GM23338 (cell line): ENCODE results near the gene KCNJ2. TPM values are rescaled to one million over a fixed set of nuclear protein-coding genes. Genes with fewer than 3 reads are reported as not detected.
A peak's percentile ranks its signal among the peaks of the same experiment; 100 is the strongest.

Source experiments
- ATAC-seq: fragments of 200-7000 bp; cut with Tn5 transposase; 3 replicates; pipeline ENCODE4 v1.9.1; 2020
- DNase-seq: peaks from one replicate; pipeline ENCODE4 v3.0.0-alpha.2; 2015; ENCODE audit warnings: low spot score
- H2AFZ ChIP-seq: fragments of 200-600 bp; sonication (generic); 2 replicates; pipeline ENCODE4 v1.8.0; 2016; ENCODE audit warnings: antibody characterized with exemption, mild to moderate bottlenecking, moderate library complexity
- H3F3A ChIP-seq: fragments of 200-600 bp; sonication (generic); replicated peaks from 2 replicates; pipeline ENCODE4 v1.8.0; 2017; ENCODE audit warnings: antibody characterized with exemption, mixed run types, low read depth
- H3K27ac ChIP-seq: fragments of 200-600 bp; sonication (generic); 2 replicates; pipeline ENCODE4 v1.6.1; 2016; ENCODE audit warnings: low read depth
- H3K27me3 ChIP-seq: fragments of 200-600 bp; sonication (generic); 2 replicates; pipeline ENCODE4 v1.8.0; 2016; ENCODE audit warnings: mild to moderate bottlenecking, mixed run types, moderate library complexity; ENCODE audit not compliant: insufficient read depth
- H3K36me3 ChIP-seq: fragments of 200-600 bp; sonication (generic); 2 replicates; pipeline ENCODE4 v1.8.0; 2016; ENCODE audit warnings: mild to moderate bottlenecking; ENCODE audit not compliant: insufficient read depth
- H3K4me1 ChIP-seq: fragments of 200-600 bp; sonication (generic); 2 replicates; pipeline ENCODE4 v1.8.0; 2016; ENCODE audit warnings: mild to moderate bottlenecking, moderate library complexity; ENCODE audit not compliant: insufficient read depth
- H3K4me2 ChIP-seq: fragments of 200-600 bp; sonication (generic); 2 replicates; pipeline ENCODE4 v1.7.1; 2017; ENCODE audit warnings: mixed run types
- H3K4me3 ChIP-seq: fragments of 200-600 bp; sonication (generic); 2 replicates; pipeline ENCODE4 v1.6.1; 2016; ENCODE audit warnings: mixed run types
- H3K79me2 ChIP-seq: fragments of 200-600 bp; sonication (generic); replicated peaks from 2 replicates; pipeline ENCODE4 v1.8.0; 2017; ENCODE audit warnings: mild to moderate bottlenecking; ENCODE audit not compliant: insufficient read depth
- H3K9me2 ChIP-seq: fragments of 200-600 bp; sonication (generic); 2 replicates; pipeline ENCODE4 v1.8.0; 2017; ENCODE audit not compliant: insufficient read depth
- H4K20me1 ChIP-seq: fragments of 200-600 bp; sonication (generic); replicated peaks from 2 replicates; pipeline ENCODE4 v1.8.0; 2017; ENCODE audit warnings: mild to moderate bottlenecking; ENCODE audit not compliant: insufficient read depth
- H3K27ac Mint-ChIP-seq: 2 replicates; pipeline ENCODE4 v1.8.0; 2020; ENCODE audit warnings: inconsistent platforms, mild to moderate bottlenecking, moderate library complexity, mixed read lengths
- H3K27me3 Mint-ChIP-seq: 3 replicates; pipeline ENCODE4 v1.8.0; 2022; ENCODE audit warnings: low read depth, mild to moderate bottlenecking, moderate library complexity, mixed read lengths, inconsistent platforms; ENCODE audit not compliant: insufficient read depth, poor library complexity
- H3K36me3 Mint-ChIP-seq: 3 replicates; pipeline ENCODE4 v1.8.0; 2021; ENCODE audit warnings: low read depth, mild to moderate bottlenecking, inconsistent platforms, moderate library complexity, mixed read lengths
- H3K4me1 Mint-ChIP-seq: 3 replicates; pipeline ENCODE4 v1.8.0; 2020; ENCODE audit warnings: mild to moderate bottlenecking, inconsistent platforms, mixed read lengths
- H3K4me3 Mint-ChIP-seq: 3 replicates; pipeline ENCODE4 v1.8.0; 2021; ENCODE audit warnings: moderate library complexity, mild to moderate bottlenecking, inconsistent platforms, mixed read lengths
- H3K9me3 Mint-ChIP-seq: 3 replicates; pipeline ENCODE4 v1.8.0; 2020; ENCODE audit warnings: moderate library complexity, mild to moderate bottlenecking, inconsistent platforms, mixed read lengths
- CREB1 ChIP-seq: fragments of 250-450 bp; sonication (Bioruptor Pico); IDR thresholded peaks from 2 replicates; pipeline ENCODE4 v1.5.0; 2020; ENCODE audit warnings: low read depth, mild to moderate bottlenecking, moderate library complexity
- EZH2 ChIP-seq: fragments of 200-600 bp; sonication (generic); IDR thresholded peaks from one replicate; pipeline ENCODE4 v1.8.0; 2017; ENCODE audit warnings: antibody characterized with exemption, mild to moderate bottlenecking, low read depth; ENCODE audit not compliant: unreplicated experiment
- EZH2phosphoT487 ChIP-seq: fragments of 200-600 bp; sonication (generic); IDR thresholded peaks from one replicate; pipeline ENCODE4 v1.8.1; 2018; ENCODE audit warnings: antibody characterized with exemption; ENCODE audit not compliant: unreplicated experiment
- JUNB ChIP-seq: IDR thresholded peaks from one replicate; pipeline ENCODE4 v1.6.1; 2016; ENCODE audit warnings: antibody characterized with exemption; ENCODE audit not compliant: unreplicated experiment
- NANOG ChIP-seq: IDR thresholded peaks from 2 replicates; pipeline ENCODE4 v1.6.1; 2016; ENCODE audit warnings: antibody characterized with exemption, borderline replicate concordance
- POLR2AphosphoS5 ChIP-seq: IDR thresholded peaks from 2 replicates; pipeline ENCODE4 v1.6.1; 2016; ENCODE audit warnings: antibody characterized with exemption, low read depth
- STAT1 ChIP-seq: IDR thresholded peaks from one replicate; pipeline ENCODE4 v1.6.1; 2016; ENCODE audit warnings: antibody characterized with exemption; ENCODE audit not compliant: unreplicated experiment
- ZNF114 ChIP-seq: fragments of 250-450 bp; sonication (Bioruptor Pico); IDR thresholded peaks from 2 replicates; pipeline ENCODE4 v1.5.0; 2020; ENCODE audit warnings: mild to moderate bottlenecking, moderate library complexity
- ZNF331 ChIP-seq: fragments of 250-450 bp; sonication (Bioruptor Pico); IDR thresholded peaks from 2 replicates; pipeline ENCODE4 v1.5.0; 2020; ENCODE audit warnings: low read depth, mild to moderate bottlenecking, moderate library complexity
- polyA plus RNA-seq: library from polyadenylated mRNA; unstranded; fragments of >200 nt; fragmentation: Nextera tagmentation; extraction: Ambion mirVana; gene quantifications from 2 replicates; pipeline ENCODE4 v1.2.1, GENCODE V29; 2016
- total RNA-seq: library from RNA; depleted of rRNA; stranded (reverse); fragments of >200 nt; shearing (Covaris generic); gene quantifications from 2 replicates; pipeline ENCODE4 v1.2.3, GENCODE V29; 2014
- TF ChIP-seq, protein P1 (sequence below), 2 experiments: fragments of 200-600 bp in 1 of 2; sonication (generic) in 1 of 2; conservative IDR thresholded peaks; 2 replicates each; pipeline versions ENCODE4 v1.5.1 to v1.6.1; 2016 to 2017; ENCODE audit warnings: antibody characterized with exemption in 2 of 2, low read depth in 2 of 2, mild to moderate bottlenecking in 2 of 2, moderate library complexity in 1 of 2
- TF ChIP-seq, protein P2 (sequence below): IDR thresholded peaks from one replicate; pipeline ENCODE4 v1.6.1; 2018; ENCODE audit warnings: antibody characterized with exemption; ENCODE audit not compliant: unreplicated experiment
- TF ChIP-seq, protein P3 (sequence below): IDR thresholded peaks from 2 replicates; pipeline ENCODE4 v1.6.1; 2016; ENCODE audit warnings: antibody characterized with exemption
- TF ChIP-seq, protein P4 (sequence below): fragments of 250-450 bp; sonication (Bioruptor Pico); IDR thresholded peaks from 2 replicates; pipeline ENCODE4 v1.5.0; 2020; ENCODE audit warnings: mild to moderate bottlenecking, moderate library complexity

KCNJ2 gene
- total and polyA plus RNA-seq, 2 experiments from 2014 or later: 2.1 to 4.4 TPM

DNA sequence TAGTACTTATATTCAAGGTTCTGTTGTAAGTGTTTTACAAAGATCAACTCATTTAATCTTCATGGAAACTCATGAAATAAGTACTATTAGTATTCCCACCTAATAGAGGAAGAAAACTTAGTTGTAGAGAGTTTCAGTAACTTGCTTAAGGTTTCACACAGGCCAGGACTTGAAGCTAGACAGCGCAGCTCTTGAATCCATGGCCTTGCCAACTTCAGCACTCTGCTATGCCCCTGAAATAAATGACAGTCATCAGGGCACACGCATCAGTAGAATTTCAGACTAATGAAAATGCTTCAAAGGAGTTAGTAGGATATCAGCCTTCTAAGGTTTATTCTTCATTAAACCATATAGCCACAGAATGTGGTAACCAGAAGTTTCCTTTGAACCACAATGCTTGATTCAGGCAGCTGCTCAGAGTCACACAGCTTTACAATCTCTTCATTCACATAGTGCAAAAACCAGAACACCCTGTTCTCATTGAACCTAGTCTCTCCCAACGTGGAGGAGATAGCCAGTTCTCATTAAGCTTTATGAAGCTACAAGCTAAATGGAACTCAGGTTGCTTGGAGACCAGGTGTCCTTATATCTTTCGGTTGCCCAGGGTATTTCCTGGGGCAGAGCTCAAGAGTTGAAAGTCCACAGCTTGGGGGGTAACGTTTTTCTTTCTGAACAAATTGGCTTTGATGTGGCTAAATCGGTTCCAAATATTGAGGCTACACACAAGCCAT is 39.7 kb downstream of the KCNJ2 start:
- no peak for DNase-seq
- H3K27me3 ChIP-seq: no peaks in the 10 kb centered on the region
- no peaks in the 10 kb centered on the region for H3K36me3 ChIP-seq
- H2AFZ ChIP-seq: peak overlapping the region; percentile 64; the same call in 1 of the 2 replicates
- H3K4me3 ChIP-seq: no peak overlapping the region
- Mint-ChIP-seq H3K36me3 (peaks cover 7% of the 10 kb centered on the region), H3K9me3 (peaks cover 12% of the 10 kb centered on the region), H3K27ac (no peak overlapping the region), H3K27me3 (peaks cover 1% of the 10 kb centered on the region), H3K4me1 (peaks cover 7% of the 10 kb centered on the region), H3K4me3 (no peak overlapping the region)
- ATAC-seq: no peak
- H3K9me2 ChIP-seq: no peaks in the 10 kb centered on the region
- H3K4me1 ChIP-seq: 0 out of 2 replicates have a peak, but pooled peaks cover 6% of the 10 kb centered on the region
- TF ChIP-seq, protein P1, sequence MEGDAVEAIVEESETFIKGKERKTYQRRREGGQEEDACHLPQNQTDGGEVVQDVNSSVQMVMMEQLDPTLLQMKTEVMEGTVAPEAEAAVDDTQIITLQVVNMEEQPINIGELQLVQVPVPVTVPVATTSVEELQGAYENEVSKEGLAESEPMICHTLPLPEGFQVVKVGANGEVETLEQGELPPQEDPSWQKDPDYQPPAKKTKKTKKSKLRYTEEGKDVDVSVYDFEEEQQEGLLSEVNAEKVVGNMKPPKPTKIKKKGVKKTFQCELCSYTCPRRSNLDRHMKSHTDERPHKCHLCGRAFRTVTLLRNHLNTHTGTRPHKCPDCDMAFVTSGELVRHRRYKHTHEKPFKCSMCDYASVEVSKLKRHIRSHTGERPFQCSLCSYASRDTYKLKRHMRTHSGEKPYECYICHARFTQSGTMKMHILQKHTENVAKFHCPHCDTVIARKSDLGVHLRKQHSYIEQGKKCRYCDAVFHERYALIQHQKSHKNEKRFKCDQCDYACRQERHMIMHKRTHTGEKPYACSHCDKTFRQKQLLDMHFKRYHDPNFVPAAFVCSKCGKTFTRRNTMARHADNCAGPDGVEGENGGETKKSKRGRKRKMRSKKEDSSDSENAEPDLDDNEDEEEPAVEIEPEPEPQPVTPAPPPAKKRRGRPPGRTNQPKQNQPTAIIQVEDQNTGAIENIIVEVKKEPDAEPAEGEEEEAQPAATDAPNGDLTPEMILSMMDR (conservative IDR thresholded peaks at IDR 0.05; ENCODE audit: low read depth in 2 of 2): no peak
- TF ChIP-seq STAT1 (no peak), ZNF114 (CRISPR knock-in tag) (no peak), CREB1 (CRISPR knock-in tag) (no peak), JUNB (no peak), EZH2 (no peak), EZH2phosphoT487 (no peak), NANOG (no peak), POLR2AphosphoS5 (no peak), ZNF331 (CRISPR knock-in tag) (no peak)
- TF ChIP-seq, protein P2, sequence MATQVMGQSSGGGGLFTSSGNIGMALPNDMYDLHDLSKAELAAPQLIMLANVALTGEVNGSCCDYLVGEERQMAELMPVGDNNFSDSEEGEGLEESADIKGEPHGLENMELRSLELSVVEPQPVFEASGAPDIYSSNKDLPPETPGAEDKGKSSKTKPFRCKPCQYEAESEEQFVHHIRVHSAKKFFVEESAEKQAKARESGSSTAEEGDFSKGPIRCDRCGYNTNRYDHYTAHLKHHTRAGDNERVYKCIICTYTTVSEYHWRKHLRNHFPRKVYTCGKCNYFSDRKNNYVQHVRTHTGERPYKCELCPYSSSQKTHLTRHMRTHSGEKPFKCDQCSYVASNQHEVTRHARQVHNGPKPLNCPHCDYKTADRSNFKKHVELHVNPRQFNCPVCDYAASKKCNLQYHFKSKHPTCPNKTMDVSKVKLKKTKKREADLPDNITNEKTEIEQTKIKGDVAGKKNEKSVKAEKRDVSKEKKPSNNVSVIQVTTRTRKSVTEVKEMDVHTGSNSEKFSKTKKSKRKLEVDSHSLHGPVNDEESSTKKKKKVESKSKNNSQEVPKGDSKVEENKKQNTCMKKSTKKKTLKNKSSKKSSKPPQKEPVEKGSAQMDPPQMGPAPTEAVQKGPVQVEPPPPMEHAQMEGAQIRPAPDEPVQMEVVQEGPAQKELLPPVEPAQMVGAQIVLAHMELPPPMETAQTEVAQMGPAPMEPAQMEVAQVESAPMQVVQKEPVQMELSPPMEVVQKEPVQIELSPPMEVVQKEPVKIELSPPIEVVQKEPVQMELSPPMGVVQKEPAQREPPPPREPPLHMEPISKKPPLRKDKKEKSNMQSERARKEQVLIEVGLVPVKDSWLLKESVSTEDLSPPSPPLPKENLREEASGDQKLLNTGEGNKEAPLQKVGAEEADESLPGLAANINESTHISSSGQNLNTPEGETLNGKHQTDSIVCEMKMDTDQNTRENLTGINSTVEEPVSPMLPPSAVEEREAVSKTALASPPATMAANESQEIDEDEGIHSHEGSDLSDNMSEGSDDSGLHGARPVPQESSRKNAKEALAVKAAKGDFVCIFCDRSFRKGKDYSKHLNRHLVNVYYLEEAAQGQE: no peak
- TF ChIP-seq, protein P3, sequence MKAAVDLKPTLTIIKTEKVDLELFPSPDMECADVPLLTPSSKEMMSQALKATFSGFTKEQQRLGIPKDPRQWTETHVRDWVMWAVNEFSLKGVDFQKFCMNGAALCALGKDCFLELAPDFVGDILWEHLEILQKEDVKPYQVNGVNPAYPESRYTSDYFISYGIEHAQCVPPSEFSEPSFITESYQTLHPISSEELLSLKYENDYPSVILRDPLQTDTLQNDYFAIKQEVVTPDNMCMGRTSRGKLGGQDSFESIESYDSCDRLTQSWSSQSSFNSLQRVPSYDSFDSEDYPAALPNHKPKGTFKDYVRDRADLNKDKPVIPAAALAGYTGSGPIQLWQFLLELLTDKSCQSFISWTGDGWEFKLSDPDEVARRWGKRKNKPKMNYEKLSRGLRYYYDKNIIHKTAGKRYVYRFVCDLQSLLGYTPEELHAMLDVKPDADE: no peak
- TF ChIP-seq, protein P4, sequence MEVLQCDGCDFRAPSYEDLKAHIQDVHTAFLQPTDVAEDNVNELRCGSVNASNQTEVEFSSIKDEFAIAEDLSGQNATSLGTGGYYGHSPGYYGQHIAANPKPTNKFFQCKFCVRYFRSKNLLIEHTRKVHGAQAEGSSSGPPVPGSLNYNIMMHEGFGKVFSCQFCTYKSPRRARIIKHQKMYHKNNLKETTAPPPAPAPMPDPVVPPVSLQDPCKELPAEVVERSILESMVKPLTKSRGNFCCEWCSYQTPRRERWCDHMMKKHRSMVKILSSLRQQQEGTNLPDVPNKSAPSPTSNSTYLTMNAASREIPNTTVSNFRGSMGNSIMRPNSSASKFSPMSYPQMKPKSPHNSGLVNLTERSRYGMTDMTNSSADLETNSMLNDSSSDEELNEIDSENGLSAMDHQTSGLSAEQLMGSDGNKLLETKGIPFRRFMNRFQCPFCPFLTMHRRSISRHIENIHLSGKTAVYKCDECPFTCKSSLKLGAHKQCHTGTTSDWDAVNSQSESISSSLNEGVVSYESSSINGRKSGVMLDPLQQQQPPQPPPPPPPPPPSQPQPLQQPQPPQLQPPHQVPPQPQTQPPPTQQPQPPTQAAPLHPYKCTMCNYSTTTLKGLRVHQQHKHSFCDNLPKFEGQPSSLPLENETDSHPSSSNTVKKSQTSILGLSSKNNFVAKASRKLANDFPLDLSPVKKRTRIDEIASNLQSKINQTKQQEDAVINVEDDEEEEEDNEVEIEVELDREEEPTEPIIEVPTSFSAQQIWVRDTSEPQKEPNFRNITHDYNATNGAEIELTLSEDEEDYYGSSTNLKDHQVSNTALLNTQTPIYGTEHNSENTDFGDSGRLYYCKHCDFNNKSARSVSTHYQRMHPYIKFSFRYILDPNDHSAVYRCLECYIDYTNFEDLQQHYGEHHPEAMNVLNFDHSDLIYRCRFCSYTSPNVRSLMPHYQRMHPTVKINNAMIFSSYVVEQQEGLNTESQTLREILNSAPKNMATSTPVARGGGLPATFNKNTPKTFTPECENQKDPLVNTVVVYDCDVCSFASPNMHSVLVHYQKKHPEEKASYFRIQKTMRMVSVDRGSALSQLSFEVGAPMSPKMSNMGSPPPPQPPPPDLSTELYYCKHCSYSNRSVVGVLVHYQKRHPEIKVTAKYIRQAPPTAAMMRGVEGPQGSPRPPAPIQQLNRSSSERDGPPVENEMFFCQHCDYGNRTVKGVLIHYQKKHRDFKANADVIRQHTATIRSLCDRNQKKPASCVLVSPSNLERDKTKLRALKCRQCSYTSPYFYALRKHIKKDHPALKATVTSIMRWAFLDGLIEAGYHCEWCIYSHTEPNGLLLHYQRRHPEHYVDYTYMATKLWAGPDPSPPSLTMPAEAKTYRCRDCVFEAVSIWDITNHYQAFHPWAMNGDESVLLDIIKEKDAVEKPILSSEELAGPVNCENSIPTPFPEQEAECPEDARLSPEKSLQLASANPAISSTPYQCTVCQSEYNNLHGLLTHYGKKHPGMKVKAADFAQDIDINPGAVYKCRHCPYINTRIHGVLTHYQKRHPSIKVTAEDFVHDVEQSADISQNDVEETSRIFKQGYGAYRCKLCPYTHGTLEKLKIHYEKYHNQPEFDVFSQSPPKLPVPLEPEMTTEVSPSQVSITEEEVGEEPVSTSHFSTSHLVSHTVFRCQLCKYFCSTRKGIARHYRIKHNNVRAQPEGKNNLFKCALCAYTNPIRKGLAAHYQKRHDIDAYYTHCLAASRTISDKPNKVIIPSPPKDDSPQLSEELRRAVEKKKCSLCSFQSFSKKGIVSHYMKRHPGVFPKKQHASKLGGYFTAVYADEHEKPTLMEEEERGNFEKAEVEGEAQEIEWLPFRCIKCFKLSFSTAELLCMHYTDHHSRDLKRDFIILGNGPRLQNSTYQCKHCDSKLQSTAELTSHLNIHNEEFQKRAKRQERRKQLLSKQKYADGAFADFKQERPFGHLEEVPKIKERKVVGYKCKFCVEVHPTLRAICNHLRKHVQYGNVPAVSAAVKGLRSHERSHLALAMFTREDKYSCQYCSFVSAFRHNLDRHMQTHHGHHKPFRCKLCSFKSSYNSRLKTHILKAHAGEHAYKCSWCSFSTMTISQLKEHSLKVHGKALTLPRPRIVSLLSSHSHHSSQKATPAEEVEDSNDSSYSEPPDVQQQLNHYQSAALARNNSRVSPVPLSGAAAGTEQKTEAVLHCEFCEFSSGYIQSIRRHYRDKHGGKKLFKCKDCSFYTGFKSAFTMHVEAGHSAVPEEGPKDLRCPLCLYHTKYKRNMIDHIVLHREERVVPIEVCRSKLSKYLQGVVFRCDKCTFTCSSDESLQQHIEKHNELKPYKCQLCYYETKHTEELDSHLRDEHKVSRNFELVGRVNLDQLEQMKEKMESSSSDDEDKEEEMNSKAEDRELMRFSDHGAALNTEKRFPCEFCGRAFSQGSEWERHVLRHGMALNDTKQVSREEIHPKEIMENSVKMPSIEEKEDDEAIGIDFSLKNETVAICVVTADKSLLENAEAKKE (CRISPR knock-in tag): no peak
- H4K20me1 ChIP-seq: no peaks in the 10 kb centered on the region
- H3F3A ChIP-seq: no peaks in the 10 kb centered on the region
- H3K27ac ChIP-seq: no peak overlapping the region
- no peak overlapping the region for H3K4me2 ChIP-seq
- H3K79me2 ChIP-seq: no peaks in the 10 kb centered on the region
